DMS 273 (cell line): ENCODE data around the gene MYCBPAP.

Experiments used
- DNase-seq: peaks from one replicate; lab custom pipeline; 2025; ENCODE audit not compliant: unreplicated experiment; lab: John Stamatoyannopoulos, UW

Gene MYCBPAP

GRCh38 chr17:50514936-50515702 is 6.9 kb downstream of the MYCBPAP start:
- DNase-seq = no peak

- DNase-seq = no peak
Measured at GRCh38 chr17:50517011-50517410, 8.8 kb downstream of the MYCBPAP start.

GRCh38 chr17:50517504-50518383 is 9.5 kb downstream of the MYCBPAP start:
- DNase-seq = no peak

GRCh38 chr17:50518384-50519023 is 10.3 kb downstream of the MYCBPAP start:
- peak; percentile 71 for DNase-seq

- no peak for DNase-seq
Measured at GRCh38 chr17:50519141-50519834, 11.0 kb downstream of the MYCBPAP start.

GRCh38 chr17:50520483-50520882 is 12.2 kb downstream of the MYCBPAP start:
- no peak for DNase-seq

DNA sequence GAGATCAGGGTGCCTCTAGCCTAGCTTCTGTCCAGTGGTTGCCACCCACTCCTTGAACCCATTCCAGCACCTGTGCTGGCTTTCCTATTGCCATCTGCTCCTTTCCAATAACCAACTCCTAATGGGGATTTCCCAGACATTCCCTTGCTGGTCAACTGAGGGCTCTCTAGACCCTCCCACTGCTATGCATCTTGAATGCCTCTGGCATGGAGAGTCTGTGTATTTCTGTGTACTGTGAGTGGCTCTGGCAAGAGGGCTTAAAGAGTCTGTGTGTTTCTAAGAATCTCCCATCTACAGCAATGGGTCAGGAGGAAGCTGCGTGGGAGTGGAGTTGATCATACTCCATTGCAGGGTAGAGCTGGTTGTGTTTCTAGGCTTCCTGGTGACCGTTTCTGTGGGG is 13.3 kb downstream of the MYCBPAP start:
- DNase-seq = no peak

- DNase-seq = no peak
Measured at GRCh38 chr17:50522766-50523165, 14.5 kb downstream of the MYCBPAP start.

DNA sequence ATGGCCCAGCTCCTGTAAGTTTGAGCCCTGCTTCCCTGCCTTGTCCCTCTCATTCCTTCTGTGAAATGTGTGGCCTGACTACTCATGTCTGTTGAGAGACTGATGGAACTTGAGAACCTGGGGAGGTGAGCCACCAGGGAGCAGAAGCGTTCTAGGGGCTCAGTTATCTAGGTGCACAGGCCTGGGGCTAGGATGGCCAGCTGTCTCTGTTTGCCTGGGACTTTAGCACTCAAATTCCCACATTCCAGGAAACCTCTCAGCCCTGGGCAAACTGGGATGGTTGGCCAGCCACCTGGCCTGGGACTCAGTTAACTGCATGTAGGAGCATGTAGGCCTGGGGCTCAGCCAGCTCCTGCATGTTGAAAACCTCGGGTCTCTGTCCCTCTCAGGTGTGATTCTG is 15.0 kb downstream of the MYCBPAP start:
- peak; percentile 46 for DNase-seq

- DNase-seq = no peak
Measured at GRCh38 chr17:50524838-50525237, 16.6 kb downstream of the MYCBPAP start.

DNA sequence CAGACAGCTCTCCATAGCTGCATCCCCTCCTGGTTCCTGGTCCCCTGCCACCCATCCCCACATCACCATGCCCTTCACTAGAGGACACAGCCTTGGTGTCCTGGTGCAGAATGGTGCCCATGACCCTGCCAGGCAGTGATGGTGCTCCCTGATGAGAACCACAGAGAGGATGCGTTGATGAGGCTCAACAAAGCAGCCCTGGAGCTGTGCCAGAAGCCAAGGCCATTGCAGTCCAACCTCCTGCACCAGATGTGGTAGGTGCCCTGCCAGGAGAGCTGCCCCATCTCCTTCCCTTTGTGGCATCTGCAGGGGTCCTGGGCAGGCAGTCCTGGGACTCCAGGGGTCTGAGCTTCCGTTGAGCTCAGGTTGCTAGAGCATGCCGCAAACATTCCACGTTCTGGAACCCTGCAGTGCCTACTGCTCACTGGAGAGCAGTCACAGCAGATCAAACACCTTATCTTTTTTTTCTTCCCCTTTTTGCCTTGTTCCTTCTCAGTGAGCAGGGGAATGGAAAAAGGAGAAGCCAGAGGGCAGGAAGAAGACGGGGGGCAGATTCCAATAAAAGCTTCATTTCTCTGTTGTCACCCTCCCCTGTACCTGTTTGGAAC is 19.0 kb downstream of the MYCBPAP start:
- DNase-seq = no peak

DNA sequence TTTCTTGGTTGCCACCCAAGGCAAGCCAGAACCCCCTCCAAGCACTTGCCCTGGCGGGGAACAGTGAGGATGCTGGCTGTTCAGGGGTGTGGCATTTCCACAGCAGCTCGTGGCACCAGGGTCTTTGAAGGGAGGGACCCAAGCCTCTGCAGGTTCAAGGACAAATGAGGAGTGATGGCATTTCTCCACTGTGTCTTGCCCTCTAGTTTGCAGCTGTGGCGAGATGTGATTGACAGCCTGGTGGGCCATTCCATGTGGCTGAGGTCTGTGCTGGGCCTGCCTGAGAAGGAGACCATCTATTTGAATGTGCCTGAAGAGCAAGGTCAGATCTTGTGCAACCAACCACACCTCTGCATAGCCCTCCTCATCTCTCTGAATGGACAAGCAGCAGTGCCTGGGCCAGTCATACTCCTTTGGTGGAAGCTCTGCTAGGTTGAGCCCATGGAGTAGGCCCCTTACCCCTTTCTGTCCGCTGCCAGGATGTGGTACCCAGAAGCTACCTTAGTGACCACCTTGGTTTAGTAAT is 19.8 kb downstream of the MYCBPAP start:
- DNase-seq = no peak

DNA sequence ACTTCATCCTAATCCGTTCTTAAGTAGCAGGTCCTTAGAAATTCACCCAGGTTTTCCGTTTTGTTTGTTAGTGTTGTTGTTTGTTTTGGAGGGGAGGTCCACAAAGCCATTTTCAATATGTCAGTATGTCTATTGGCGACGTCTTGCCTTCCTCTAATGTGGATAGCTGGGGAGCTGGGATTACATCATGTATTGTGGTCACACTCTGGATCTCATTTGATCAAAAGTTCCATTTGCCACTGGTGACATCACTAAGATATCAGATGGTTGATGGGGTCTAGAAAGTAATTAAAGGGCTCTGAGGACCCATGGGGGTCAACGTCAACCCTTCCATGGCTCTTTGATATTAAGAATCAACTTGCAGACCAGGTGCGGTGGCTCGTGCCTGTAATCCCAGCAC is 21.6 kb downstream of the MYCBPAP start:
- no peak for DNase-seq

DNA sequence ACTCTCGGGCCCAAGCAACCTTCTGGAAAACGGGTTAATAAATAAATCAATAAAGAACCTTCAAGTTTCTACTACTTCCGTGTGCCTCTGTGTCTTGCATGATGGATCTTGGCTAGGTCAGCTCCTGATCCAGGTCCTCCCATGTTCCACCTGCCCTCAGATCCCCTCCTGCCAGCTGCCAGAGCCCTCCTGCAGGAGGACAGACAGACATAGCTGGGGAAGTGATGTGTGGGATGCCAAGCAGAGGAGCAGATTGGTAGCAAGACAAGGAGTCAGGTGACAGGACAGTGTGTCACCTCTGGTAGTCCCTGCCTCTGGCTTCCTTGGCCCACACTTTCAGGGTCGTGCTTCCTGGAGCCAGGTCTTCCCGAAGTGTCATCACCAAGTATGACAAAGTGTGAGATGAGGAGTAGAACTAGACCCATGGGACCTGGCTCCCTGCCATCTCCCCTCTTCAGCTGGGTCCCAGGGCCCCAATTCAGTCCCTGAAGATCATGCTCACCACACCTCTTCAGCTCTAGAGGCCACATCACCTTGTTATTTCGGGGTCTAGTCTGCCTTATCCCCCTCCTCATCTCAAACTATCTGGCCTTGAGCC is 23.3 kb downstream of the MYCBPAP start:
- DNase-seq = no peak

DNA sequence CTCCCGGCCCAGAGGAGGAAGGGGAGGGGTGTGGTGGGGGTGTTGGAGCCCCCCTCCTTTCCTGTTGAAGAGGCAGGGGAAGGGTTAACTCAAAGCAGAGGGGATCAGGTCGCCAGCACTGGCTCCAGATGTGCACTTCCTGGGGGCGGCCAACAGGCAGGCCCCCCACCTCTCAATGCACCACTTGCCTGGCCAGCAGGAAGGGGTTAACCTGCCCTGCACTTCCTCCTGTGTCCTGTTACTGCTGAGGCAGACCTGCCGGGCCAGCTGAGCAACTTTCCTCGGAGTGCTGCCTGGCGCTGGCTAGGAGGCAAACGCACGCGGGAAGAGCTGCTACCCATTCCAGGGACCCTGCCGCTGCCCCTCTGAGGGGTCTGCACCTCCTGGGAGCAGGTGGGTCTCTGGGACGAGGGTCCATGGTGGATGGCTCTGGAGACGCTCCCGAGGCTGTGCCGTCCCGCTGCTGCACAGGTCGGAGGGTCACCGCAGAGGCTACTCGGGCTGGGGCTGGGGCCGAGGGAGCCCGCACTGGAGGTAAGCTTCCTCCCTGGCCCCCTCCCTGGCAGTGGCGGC is 24.3 kb downstream of the MYCBPAP start, which contains the start of gene EPN3:
Gene EPN3 (plus strand): TSS at position 284 of the 573 bp plus-strand sequence. CDS start 3,822 bp downstream, outside the sequence.
- peak; percentile 65 for DNase-seq

- DNase-seq = no peak
Measured at GRCh38 chr17:50533185-50533584, 24.9 kb downstream of the MYCBPAP start.

GRCh38 chr17:50533720-50534148 is 25.5 kb downstream of the MYCBPAP start:
- peak; percentile 78 for DNase-seq

DNA sequence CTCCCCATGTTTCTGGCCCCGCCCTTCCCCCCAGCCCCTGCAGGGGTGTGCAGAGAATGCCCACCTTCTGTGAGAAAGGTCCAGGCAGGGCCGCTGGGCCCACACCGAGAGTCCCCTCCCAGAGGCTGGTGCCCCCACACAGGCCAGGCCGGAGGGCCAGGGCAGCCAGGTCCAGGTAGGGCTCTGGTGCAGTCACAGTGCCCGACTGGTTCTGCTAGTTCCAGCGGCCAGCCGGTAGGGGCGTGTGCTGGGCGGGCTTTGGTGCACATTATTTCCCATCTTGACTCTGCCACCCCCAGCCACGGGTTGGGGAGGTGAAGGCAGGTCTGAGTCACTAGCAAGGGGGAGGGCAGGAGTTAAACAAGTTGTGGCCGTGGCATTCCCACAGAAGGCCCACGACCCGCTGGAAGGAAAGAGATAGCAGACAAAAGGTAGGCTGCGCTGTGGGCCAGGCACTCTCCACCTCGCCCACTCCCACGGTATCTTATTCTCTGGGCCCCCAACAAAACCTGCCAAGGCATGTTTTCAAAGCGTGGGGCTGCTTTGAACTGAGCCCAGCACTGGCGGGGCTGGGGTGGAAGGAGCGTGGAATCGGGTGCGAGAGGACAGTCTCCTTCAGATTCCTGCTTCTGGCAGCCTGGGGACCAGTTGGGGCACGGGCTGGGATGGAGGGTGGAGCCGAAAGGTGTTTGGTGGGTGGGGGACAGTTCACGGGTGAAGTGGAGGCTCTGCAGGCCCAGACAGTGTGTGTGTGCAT is 26.2 kb downstream of the MYCBPAP start:
- DNase-seq = peak; percentile 43

DNA sequence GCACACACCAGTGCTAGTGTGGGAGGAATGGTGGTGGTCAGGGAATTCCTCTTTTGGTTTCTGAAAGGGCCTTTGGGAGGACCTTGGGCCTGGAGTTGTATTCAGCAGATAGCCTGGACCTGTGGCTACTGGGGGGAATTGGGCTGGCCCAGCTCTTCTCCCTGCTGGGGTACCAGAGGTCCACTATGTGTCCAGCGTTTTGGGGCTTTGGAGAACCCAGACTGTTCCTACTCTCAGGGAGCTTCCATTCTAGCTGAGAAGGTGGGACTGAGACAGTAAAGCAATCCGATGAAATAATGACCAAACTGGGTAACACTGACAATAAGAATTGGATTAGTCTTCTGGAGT is 26.7 kb downstream of the MYCBPAP start:
- DNase-seq = no peak
